Embryonic facial prominence (tissue), 1 donor: ENCODE results near the gene HS6ST1.
A peak's percentile ranks its signal among the peaks of the same experiment; 100 is the strongest.

Source experiments
- DNase-seq: peaks from one replicate; pipeline ENCODE4 v3.0.0-alpha.2; 2016; ENCODE audit errors: extremely low spot score

The HS6ST1 gene, protein sequence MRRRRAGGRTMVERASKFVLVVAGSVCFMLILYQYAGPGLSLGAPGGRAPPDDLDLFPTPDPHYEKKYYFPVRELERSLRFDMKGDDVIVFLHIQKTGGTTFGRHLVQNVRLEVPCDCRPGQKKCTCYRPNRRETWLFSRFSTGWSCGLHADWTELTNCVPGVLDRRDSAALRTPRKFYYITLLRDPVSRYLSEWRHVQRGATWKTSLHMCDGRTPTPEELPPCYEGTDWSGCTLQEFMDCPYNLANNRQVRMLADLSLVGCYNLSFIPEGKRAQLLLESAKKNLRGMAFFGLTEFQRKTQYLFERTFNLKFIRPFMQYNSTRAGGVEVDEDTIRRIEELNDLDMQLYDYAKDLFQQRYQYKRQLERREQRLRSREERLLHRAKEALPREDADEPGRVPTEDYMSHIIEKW

DNA sequence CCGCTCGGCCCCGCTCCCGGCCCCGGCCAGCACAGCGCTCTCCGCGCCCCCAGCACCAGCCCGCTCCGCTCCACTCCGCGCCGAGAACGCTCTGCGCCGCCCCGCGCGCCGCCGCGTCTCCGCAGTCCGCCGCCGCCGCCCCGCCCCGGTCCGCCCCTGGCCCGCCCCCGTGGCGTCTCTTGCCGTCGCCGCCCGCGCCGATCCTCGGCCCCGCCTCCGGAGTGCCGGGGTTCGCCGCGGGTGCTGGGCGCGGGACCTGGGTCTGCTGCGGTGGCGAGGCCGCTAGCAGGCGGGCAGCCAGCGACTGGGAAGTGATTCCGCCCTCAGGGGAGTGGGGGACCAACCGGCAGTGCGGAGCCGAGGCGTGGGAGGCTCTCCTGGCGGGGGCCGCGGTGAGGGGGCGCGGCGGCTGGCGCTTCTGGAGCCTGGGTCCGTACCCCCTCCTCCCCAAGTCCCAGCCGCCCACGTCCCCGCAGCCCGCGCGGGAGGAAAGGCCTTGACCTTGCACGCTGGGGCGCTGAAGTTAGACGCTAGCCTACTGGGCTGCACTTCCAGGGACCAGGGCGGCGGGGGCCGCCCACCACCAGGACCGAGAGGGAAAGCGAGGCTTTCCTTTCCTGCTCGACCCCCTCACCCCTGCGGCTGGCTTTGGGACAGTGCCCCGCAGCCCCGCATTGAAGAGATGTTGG is at the start of gene HS6ST1:
Gene HS6ST1, minus strand, starts transcription at position 93 of the 689 bp plus-strand sequence. CDS start 305 bp downstream, outside the sequence.
- DNase-seq, result peak; percentile 64

DNA sequence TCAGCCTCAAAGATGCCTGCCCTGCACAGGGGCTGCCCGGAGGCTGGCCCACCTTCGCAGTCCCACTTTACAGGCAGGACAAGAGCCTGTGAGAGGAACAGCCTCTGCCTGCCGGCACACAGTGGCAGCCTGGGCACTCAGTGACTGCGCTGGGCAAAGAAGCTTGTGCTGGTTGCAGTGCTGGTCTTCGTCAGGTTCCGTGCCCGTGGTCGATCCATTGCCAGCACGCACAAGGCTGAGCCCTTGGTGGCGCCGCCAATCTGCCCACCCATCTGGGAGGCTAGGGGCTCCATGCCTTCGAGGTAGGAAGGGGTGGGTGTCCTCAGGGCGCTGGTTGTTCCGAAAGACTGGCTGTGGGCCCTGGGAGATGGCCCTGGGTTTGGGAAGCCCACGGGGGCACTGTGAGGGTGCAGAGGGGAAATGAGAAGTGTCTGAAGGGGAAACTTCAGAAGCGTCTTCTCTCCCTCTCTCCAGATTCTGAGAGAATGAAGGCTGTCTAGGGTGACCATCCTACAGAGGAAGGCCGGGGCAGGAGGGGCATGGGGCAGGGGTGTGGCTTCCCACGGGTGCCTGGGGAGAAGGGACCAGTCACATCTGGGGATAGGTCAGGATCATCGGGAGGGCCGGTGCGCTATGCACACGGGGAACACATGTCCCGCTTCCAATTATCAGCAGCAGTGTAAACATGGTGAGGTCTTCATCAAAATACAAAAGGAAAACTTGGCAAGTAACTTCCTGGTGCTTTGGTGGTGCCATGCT is 49.1 kb upstream of the HS6ST1 start:
- DNase-seq, result no peak

DNA sequence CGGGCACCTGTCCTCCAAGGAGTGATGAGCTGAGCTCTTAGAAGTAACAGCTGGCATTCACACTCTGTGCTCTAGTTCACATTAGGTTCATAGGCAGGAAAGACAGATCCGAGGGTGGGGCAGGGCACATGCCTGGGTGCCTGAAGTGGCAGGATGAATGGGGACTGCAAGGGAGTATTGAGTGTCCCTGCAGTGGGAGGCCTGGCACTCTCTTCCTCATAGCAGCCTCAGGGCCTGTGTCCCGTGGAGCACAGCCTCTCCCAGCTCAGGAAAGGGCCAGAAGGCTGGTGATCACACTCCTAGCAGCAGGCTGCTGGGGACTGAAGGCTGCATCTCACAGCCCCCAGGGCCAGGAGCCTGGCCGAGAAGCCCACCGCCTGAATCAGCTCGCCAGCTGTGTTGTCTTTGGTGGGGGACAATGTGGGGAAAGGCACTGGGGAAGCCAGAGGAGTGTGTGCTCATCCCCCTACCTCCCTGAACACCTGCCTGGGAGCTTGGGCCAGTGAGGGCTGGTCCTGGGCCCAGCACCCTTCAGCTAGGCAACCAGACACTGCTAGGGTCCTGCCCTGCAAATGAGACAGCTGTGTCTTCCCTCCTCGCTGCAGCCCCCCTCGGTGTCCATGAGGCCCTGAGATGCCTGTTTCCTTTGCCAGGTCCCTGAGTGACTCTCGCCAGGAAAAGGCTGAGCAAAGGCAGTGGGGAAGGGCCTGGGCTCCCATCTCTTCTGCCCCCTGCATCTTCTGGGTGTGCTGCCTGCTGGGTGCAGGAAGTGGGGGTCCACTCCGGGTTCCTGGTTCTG is 48.2 kb upstream of the HS6ST1 start:
- DNase-seq, result no peak

DNA sequence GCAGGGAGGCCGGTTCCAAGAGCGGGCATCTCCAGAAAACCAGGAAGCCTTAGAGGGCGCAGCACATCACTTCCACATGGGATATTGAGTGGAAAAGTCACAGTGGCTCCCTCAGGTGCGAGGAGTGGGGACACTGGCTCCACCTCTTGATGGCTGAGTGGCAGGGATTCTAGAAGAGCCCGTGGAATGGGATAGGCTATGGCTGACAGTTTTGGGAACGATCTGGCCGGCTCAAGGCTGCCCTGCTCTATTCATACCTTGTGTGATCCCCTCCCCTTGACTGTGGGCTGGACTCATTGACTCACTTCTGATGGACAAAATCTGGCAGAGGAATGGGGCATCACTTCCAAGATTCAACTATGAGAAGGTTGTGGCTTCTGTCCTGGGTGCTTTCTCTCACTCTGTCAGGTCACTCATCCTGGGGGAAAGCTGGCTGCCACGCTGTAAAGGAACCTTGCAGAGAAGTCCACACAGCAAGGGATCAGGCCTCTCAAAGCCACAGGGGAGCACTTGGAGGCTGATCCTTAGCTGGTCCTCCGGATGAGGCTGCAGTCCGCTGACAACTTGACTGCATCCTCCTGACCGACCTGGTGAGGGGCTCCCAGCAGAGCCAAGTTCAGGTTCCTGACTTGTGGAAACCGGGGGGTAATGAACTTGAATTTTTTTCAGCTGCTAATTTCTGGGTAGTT is 46.7 kb upstream of the HS6ST1 start:
- no peak for DNase-seq

DNA sequence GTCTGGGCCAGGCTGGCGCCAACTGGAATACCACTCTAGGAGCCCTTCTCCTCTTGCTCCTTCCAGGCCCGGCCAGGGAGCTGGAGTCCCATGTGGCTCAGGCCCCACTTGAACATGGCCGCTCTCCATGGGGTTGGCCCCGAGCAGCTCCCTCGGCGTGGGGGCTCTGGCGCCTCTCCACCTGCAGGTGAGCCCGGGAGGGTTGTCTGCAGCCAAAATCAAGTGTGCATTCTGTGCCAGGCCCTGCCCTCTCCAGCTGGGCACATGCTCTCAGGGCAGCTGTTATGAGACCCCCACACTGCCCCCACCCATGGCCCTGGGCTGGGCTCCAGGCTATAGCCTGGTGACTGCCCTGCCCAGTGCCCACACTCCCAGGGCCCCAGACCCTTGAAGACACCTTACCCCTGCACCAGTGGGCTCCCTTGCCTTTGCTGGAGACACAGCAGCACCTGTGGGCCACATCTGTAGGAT is 45.8 kb upstream of the HS6ST1 start:
- no peak for DNase-seq

DNA sequence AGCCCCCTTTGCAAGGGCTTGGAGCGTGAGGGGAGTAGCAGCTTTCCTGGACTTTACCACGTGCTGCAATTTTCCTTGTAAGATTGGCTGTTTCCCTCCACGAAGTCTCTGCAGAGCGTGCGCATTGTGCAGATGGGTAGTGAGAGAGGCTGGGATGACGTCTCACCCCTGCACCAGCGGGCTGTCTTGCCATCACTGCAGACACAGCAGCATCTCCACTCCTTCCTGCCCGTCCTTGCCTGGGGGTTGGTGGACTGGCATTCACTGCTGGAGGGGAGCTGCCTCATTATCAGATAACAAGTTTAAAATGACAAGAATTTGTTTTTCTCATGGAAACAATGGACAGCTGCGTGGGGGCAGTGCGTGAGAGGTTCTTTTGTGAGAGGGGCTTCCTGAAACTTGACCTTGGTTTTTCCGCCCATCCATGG is 45.3 kb upstream of the HS6ST1 start:
- no peak for DNase-seq

DNA sequence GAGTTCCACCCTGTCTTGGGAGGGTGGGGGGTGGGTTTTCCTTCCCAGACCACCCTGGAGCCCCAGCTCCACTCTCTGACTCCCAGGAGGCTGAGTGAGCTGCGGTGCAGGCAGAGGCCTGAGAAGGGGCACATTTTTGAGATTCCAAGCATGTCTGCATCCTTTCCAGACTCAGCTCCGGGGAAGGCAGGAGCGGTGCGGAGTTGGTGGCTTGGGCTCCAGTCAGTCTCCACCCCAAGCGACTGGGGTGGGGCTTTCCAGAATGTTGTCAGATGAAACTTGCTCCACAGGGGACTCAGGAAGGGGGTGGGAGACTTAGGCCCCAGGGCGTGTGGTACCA is 44.2 kb upstream of the HS6ST1 start:
- DNase-seq, result peak; percentile 80

DNA sequence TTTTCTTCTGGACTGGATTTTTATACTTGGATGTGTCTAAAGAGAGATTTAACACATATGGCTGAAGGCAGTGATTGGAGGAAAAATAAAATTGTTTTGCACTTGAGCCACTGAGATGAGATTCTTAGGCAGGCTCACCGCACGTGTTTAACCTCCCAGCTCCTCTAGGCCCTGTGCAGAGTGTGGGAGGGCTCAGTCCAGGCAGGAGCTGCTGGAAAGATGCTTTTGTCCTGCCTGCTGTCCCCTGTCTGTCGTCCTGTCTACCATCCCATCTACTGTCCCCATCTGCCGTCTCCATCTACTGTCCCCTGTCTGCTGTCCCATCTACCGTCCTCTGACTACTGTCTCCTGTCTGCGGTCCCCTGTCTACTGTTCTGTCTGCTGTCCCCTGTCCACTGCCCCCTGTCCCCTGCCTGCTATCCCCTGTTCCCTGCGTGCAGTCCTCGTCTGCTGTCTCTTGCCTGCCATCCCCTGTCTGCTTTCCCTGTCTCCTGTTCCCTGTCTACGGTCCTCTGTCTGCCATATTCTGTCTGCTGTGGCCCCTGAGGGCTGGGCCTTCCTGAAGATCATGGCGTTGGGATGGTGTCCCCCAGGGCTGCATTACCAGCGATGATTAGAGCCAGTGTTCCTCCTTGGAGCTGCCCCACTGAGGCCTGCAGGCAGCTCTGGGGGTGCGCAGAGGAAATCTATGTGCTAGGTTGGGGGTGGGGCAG is 43.7 kb upstream of the HS6ST1 start:
- no peak for DNase-seq

DNA sequence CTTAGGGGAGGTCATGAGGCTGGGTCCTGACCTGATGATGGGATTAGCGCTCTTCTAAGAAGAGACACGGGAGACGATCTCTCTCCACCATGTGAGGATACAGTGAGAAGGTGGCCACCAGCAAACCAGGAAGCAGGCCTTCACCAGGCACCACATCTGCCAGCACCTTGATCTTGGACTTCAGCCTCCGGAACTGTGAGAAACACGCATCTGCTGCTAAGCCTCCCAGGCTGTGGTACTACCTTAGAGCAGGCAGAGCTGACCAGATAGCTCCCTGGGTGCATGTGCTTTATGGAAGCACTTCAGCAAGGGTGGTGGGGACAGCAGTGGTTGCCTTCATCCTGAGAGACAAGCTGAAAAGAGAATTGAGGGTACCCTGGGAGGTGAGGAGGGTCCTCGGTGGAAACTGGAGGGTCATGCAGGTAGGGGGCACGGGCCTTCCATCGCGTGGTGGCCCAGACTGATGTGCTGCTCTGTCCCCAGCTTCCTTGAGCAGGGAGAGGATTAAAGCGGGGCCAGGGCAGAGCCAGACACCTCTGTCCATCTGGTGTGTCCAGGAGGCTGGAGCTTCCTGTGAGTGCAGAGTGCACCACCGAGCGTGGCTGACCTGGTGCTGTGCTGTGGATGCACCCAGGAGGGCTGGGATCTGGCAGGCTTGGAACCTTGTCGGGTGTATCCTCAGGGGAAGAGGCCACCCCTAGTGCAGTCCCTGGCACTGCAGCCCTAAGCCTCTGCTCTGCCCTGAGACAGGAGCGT is 42.9 kb upstream of the HS6ST1 start:
- no peak for DNase-seq

GRCh38 chr2:128360711-128361110 is 42.0 kb upstream of the HS6ST1 start:
- no peak for DNase-seq

- DNase-seq, result no peak
Measured at GRCh38 chr2:128359841-128360240, 41.2 kb upstream of the HS6ST1 start.

DNA sequence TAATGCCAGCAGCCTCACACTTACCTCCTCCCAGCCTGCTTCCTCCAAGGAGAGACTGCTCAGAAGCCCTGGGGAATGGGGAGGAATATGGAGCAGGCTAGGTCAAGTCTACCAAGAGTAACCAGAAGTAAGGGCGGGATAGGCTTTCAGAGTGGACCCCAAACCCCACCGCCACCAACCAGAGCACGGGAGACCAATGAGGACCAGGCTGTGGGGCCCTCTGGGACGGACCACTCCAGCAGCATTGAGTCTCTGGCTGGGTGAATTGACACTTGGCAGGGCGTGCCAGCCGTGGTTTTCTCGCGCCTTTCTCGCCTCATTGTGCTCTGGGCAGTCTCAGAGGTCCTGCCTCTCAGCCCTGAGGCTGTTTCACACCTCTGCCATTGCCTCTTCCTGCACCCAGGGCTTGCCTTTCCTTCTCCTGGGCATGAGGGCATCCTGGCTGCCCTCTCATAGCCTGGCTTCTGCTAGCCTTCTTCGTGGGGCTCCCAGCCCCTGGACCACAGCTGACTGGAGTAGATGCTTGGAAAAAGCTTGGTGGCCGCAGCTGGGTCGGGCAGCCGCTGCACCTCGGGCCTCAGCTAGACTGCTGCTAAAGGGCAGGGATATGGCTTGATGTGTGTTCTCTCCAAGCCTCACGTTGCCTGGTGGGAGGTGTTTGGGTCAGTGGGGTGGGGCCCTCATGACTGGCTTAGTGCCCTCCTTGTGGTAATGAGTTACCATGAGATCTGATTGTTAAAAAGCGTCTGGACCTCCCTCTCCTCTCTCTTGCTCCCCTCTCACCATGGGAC is 40.5 kb upstream of the HS6ST1 start:
- no peak for DNase-seq

DNA sequence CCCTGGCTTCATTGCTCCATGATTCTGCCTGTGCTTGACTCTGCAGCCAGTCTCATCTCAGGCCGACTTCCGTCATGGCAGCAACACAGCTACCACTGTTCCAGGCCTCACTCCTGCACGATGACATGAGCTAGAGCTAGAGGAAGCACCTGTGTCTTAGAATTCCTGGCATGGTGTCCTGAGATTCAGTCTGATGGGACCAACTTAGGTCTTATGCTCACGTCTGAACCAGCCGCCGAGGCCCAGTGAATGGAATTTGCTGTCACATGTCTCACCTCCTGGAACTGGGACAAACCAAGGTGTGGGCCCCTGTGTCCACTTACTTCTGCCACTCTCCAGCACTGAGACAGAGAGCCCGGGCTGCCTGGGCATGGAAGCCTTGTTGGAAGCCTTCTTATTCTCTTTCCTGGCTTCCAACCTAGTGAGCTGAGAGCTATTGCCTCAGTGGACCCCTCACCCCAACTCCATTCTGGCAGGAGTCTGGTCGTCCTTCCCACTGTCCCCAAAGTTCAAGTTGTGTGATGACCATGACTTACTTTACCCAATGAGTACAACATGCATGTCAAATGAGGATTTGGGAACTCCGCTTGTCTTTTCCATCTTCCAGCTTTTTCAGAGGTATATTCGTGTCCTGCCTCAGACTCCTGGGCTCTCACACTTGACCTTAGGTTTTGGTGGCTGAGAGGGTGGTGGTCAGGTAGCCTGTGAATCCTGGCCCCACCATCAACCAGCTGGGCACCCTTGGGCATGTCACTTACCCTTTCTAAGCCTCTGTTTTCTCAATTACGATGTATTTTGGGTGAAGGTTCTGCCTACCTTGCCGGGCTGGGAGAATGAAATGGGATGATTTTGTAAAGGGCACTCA is 39.1 kb upstream of the HS6ST1 start:
- no peak for DNase-seq

DNA sequence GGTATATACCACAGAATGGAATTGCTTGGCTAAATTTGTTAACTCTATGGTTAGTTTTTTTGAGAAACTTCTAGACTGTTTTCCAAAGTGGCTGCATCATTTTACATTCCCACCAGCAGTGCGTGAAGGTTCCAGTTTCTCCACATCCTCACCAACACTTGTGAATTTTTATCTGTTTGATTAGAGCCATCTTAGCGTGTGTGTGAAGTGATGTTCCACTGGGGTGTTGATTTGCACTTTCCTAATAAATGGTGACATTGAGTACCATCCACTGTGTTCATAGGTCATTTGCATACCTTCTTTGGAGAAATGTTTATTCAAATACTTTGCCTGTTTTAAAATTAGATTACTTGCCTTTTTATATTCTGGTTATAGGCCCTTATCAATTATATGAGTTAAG is 37.5 kb upstream of the HS6ST1 start:
- DNase-seq, result no peak

- no peak for DNase-seq
Measured at GRCh38 chr2:128354726-128355470, 36.2 kb upstream of the HS6ST1 start.

- no peak for DNase-seq
Measured at GRCh38 chr2:128354161-128354560, 35.5 kb upstream of the HS6ST1 start.

DNA sequence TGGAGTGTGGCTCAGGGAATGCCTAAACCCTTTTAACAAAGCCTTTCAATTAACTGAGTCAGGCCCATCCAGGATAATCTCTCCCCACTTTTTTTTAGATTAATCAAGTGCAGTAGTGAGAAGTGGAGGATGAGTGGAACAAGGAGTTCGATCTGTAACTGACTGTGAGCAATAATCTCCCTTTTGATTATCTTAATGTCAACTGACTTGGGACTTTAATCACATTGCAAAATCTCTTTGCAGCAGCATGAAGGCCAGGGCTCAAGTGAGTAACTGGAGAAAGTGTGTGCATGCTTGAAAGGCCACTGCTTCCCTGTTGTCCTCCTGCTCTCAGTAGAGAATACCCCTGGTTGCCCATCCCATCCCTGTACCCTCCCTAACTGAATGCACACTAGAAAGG is 32.1 kb upstream of the HS6ST1 start:
- no peak for DNase-seq
